NCI-H345 treated with DMSO at 0.1 percent for 48 hours (cell line): ENCODE measurements around the gene RASGRF1.
"Not testable (repeated sequence)": the region's sequence is repeated elsewhere in the genome, so short reads cannot be mapped to it uniquely, and the experiment has no call there.

ENCODE experiments used
- DNase-seq: peaks from one replicate; lab custom pipeline; 2025; ENCODE audit not compliant: unreplicated experiment; lab: John Stamatoyannopoulos, UW

The RASGRF1 gene, protein sequence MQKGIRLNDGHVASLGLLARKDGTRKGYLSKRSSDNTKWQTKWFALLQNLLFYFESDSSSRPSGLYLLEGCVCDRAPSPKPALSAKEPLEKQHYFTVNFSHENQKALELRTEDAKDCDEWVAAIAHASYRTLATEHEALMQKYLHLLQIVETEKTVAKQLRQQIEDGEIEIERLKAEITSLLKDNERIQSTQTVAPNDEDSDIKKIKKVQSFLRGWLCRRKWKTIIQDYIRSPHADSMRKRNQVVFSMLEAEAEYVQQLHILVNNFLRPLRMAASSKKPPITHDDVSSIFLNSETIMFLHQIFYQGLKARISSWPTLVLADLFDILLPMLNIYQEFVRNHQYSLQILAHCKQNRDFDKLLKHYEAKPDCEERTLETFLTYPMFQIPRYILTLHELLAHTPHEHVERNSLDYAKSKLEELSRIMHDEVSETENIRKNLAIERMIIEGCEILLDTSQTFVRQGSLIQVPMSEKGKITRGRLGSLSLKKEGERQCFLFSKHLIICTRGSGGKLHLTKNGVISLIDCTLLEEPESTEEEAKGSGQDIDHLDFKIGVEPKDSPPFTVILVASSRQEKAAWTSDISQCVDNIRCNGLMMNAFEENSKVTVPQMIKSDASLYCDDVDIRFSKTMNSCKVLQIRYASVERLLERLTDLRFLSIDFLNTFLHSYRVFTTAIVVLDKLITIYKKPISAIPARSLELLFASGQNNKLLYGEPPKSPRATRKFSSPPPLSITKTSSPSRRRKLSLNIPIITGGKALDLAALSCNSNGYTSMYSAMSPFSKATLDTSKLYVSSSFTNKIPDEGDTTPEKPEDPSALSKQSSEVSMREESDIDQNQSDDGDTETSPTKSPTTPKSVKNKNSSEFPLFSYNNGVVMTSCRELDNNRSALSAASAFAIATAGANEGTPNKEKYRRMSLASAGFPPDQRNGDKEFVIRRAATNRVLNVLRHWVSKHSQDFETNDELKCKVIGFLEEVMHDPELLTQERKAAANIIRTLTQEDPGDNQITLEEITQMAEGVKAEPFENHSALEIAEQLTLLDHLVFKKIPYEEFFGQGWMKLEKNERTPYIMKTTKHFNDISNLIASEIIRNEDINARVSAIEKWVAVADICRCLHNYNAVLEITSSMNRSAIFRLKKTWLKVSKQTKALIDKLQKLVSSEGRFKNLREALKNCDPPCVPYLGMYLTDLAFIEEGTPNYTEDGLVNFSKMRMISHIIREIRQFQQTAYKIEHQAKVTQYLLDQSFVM (N-terminal part only)

DNA sequence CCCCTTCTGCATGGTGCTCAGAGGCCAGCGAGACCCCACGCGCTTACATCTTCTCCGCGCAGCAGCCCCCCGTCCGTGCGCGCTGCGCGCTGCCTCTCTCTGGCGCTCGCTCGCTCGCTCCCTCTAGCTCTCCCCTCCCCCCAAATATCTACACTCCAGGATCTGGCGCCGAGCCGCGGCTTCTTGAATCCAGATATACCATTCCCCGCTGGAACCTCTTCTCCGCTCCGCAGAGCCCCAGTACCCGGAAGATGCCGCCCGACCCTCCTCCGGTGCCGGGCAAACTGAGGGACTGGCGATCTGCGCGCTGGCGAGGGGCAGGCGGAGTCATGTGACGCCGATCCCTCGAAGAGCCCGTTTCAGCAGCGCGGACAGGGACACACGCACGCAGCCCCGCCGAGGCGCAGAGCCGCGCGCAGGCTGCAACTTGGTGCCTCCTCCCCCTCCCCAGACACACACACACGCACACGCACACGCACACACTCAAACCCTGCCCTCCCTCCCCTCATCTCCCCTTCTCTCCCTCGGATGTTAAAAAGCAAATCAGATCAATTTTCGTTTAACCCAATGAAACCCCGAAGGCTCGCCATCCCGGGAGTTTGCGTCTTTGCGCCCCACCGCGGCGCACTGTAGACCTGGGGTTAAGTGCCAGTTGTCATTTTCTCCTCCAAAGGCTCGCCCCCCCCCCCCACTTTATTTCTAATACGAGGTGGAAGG lies at the start of gene RASGRF1:
Gene RASGRF1, minus strand, starts transcription at position 294 of the 717 bp plus-strand sequence. Its CDS starts 282 bp downstream, at position 12.
- no peak for DNase-seq

DNA sequence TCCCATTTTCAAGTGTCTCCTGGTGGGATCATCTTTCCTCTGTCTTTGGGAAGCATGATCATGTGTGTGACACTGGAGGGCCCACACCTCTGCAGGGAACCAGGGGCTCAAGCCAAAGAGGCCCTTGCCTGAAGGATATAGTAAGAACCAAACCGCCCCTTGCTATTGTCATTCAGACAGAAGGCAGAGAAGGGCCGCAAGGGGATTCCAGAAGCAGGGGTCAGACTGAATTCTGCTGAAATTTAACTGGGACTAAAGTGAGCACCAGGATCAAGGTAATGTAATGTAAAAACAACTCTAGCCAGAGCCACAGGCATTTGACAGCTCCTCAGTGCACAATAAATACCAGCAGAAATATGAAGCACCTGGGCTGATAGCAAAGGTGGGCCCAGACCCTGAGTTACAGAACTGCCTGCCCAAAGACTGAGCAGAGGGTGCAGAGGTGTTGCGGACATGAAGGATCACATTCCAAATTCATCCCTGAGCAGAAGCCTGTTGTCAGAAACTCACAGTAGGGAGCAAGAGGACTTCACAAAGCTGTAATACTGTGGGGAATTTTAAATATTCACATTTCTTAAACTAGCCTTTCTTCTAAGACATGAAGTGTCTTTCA lies 46.0 kb upstream of the RASGRF1 start:
- DNase-seq, result no peak

DNA sequence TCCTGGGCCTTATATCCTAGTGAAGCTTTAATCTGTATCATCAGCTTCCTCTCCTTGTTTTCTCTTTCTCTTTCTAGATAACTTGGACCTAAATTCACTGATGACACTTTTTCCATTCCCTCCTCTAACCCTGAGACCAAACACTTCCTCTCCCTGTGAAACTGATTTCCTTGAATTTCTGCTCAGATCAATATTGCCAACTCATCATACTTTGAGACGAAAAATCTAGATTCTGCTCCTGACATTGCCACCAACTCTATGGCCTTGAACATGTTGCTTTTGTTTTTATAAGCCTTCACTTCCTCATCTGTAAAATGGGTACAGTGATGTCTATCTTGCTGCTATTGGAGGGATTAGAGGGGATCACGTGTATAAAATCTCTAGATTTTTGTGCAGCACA lies 42.7 kb upstream of the RASGRF1 start:
- DNase-seq, result no peak

DNA sequence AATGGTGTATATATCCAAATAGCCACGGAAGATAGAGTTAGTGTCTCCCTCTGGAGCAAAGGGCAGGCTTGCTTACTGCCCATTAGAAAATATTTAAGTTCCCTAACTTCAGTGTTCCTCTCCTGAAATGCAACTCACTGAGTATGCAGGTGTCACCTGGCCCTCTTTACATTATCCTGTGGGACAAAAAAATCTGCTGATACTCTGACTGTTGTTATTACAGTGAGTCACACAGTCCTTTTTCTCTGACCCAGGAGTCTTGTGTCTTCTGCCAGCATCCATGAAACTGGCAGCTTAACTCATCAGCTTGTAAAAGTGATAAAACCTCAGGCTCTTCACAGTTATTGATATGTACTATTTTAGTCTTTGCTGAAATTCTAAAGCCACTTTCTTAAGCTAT lies 42.2 kb upstream of the RASGRF1 start:
- no peak for DNase-seq

DNA sequence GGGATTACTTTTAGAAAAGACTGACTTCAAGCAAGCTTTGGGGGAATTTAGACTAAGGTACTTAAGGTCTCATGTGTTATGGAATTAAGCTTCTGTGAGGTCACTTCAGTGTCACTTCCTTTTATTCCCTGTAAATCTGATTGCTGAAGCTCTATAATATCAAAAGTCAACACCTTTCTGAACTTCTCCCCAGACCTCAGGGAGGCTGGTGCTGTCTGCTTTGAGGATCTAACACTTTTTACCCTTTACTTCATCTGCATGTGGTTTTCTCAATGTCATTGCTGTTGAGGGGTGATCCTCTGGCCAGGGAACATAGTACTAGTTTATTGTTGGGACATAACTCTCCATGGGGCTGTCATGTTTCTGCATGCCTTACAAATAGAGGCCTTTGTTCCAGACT lies 41.8 kb upstream of the RASGRF1 start:
- DNase-seq, result no peak

GRCh38 chr15:79130535-79131130 lies 40.1 kb upstream of the RASGRF1 start:
- no peak for DNase-seq

- no peak for DNase-seq
Measured at GRCh38 chr15:79129235-79129634, 38.7 kb upstream of the RASGRF1 start.

- DNase-seq, result no peak
Measured at GRCh38 chr15:79128556-79128955, 38.0 kb upstream of the RASGRF1 start.

DNA sequence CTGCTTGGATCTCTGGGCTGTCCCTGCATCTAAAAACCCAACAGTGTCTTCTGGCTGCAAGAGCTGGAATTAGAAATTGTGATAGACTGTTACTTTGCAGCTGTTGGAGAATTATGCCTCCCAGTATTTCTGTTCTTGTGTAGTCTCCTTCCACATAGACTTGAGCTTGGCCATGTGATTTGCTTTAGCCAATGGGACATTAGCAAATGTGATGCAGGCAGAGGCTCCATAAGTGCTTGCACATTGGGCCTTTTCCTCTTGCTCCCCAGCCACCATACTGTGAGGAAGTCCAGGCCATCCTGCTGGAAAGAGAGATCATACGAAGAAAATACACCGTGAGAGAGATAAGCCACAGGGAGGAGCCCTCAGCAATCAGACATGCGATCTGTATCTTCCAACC lies 33.8 kb upstream of the RASGRF1 start:
- DNase-seq, result no peak

DNA sequence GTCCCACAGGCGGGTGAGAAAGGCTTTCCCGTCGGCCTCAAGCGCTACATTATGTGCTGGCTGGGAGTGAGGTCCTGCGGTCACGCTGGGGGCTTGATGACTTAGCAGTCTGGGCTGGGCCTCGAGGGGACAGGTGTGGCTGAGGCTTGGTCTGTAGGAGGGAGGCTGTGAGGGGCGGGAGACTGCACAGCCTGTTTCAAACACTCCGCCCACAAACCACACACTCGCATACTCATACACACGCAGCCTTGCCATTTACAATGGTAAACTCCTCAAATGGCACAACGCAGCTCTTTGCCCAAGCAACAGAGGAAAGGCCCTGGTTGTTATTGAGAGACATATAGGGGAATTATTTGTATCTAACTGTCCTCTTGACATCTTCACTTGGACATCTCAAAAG lies 32.4 kb upstream of the RASGRF1 start:
- DNase-seq, result no peak

DNA sequence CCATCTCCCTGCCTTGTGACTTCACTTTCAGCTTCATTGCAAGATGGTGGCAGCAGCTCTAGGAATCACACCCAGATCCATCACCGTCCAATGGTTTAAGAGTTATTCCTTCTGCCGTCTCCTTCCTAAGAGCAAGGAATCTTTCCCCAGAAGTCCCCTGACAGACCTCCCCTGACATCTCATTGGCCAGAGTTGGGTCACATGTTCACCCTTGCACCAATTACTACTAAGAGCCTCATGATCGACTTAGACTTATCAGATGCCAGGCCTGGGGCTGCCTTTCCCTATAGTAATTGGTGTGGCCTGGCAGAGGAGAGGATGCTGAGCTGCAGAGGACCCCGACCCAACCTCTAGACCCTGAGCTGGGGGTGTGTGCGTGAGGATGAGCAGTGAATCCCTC lies 31.8 kb upstream of the RASGRF1 start:
- no peak for DNase-seq

DNA sequence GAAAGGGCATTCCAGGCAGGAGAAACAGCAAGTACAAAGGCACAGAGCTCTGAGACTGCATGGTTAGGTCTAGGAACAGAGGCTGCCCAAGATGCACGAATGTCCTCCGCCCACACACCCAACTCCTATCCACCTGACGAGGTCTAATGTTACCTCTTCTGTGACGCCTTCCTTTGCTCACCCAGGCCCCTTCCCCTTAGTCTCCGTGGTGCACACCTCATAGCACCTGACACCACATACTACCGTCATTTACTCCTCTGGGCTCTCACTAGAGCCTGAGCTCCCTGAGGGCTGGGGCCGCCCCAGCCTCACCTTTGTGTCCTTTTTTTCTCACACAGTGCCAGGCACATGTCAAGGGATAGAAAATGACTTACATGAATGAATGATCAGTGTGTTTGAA lies 31.0 kb upstream of the RASGRF1 start:
- DNase-seq, result no peak

- DNase-seq, result no peak
Measured at GRCh38 chr15:79117442-79118204, 27.0 kb upstream of the RASGRF1 start.

- no peak for DNase-seq
Measured at GRCh38 chr15:79116771-79117170, 26.2 kb upstream of the RASGRF1 start.

- no peak for DNase-seq
Measured at GRCh38 chr15:79115986-79116665, 25.5 kb upstream of the RASGRF1 start.

- DNase-seq, result no peak
Measured at GRCh38 chr15:79113831-79114230, 23.3 kb upstream of the RASGRF1 start.

GRCh38 chr15:79111404-79111803 lies 20.8 kb upstream of the RASGRF1 start:
- not testable (repeated sequence) for DNase-seq

GRCh38 chr15:79105141-79105540 lies 14.6 kb upstream of the RASGRF1 start:
- no peak for DNase-seq

DNA sequence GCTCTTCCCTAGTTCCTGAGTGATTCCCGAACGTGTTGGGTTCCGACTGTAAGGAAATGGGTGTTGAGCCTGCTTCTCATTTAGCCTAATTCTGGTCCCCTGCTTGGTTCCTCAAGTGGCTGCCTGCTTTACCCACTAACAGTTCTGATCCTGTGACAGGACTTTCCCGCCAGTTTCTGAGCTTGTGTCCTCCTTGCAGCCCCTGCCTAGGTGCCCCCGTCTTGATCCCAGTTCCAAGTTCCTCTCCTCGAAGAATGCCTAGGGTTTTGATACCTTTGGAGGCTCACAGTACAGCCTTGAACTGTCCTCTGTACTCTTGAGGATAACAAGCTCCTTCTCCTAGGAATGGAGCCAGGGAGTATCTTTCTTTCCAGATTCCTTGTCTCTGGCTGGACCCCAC lies 12.0 kb upstream of the RASGRF1 start:
- DNase-seq, result no peak
